K562 (cell line): Measurements from ENCODE around the gene LTBR. TPM values are rescaled to one million over a fixed set of nuclear protein-coding genes. Genes with fewer than 3 reads are reported as not detected.

Experiments used
- BRD4 ChIP-seq: fragments of 200-600 bp; sonication (generic); IDR thresholded peaks from 2 replicates; pipeline ENCODE4 v1.6.1; 2017; ENCODE audit warnings: inconsistent platforms
- CC2D1A ChIP-seq: fragments of 450-650 bp; IDR thresholded peaks from 2 replicates; pipeline ENCODE4 v1.6.1; 2017; ENCODE audit warnings: mild to moderate bottlenecking
- CTCFL ChIP-seq: IDR thresholded peaks from 2 replicates; pipeline ENCODE4 v1.6.1; 2011; ENCODE audit warnings: borderline replicate concordance, low read depth, mild to moderate bottlenecking, moderate library complexity, low read length; ENCODE audit not compliant: insufficient read depth, poor library complexity, severe bottlenecking
- GABPA ChIP-seq: fragments of 200-800 bp; sonication (Bioruptor generic); conservative IDR thresholded peaks from 2 replicates; pipeline ENCODE4 v1.6.1; 2016; ENCODE audit warnings: low read depth, missing genetic modification characterization, missing compliant biosample characterization
- GABPB1 ChIP-seq: sonication (generic); formaldehyde crosslinking; IDR thresholded peaks from 2 replicates; pipeline ENCODE4 v1.8.0; 2022; ENCODE audit warnings: mild to moderate bottlenecking, missing genetic modification reagents
- PTBP1 ChIP-seq: fragments of 200-400 bp; formaldehyde crosslinking; IDR thresholded peaks from 2 replicates; pipeline ENCODE4 v1.6.1; 2017; ENCODE audit warnings: low read depth, low read length
- REST ChIP-seq, 2 experiments: fragments of 450-650 bp; formaldehyde crosslinking in 1 of 2; IDR thresholded peaks; 2 replicates each; pipeline versions ENCODE4 v1.4.0 to v1.6.1; 2014 to 2020; ENCODE audit warnings: mild to moderate bottlenecking in 2 of 2, borderline replicate concordance in 1 of 2, low read depth in 1 of 2
- SAP30 ChIP-seq: fragments of 200-600 bp; sonication (generic); IDR thresholded peaks from 2 replicates; pipeline ENCODE4 v1.6.1; 2012; ENCODE audit warnings: borderline replicate concordance, low read depth, mild to moderate bottlenecking, moderate library complexity, low read length, control low read depth, inconsistent platforms; ENCODE audit not compliant: insufficient read depth, poor library complexity, severe bottlenecking
- TBP ChIP-seq: optimal IDR thresholded peaks from 2 replicates; pipeline ENCODE3; 2011; ENCODE audit warnings: low read depth, low read length, improper control_type of control experiment
- ZFX ChIP-seq: sonication (generic); formaldehyde crosslinking; IDR thresholded peaks from 2 replicates; pipeline ENCODE4 v1.8.0; 2022; ENCODE audit warnings: mild to moderate bottlenecking, missing genetic modification reagents, moderate library complexity
- ZNF431 ChIP-seq: sonication (generic); formaldehyde crosslinking; IDR thresholded peaks from 2 replicates; pipeline ENCODE4 v1.8.0; 2022; ENCODE audit warnings: mild to moderate bottlenecking, missing genetic modification reagents
- ZNF592 ChIP-seq: fragments of 450-650 bp; IDR thresholded peaks from 2 replicates; pipeline ENCODE4 v1.6.1; 2017; ENCODE audit warnings: antibody characterized with exemption, mild to moderate bottlenecking
- polyA plus RNA-seq, 8 experiments: library from polyadenylated mRNA; depleted of rRNA in 4 of 8; stranded (reverse) in 5 of 8; unstranded in 3 of 8; fragments of >200 nt; fragmentation: Nextera tagmentation in 2 of 8; fragmentation: Illumina TruSeq in 1 of 8; extraction: Ambion mirVana in 2 of 8; extraction: Trizol in 1 of 8; gene quantifications; 2 replicates each; pipeline versions ENCODE4 v1.2.1 to v1.2.3, GENCODE V29; 2011 to 2014; ENCODE audit warnings: inconsistent platforms in 1 of 8, missing spikeins in 1 of 8
- total RNA-seq, 7 experiments: library from RNA; depleted of rRNA in 6 of 7; stranded (reverse); fragments of >200 nt in 6 of 7; fragmentation: Illumina TruSeq in 2 of 7; extraction: Trizol in 2 of 7; gene quantifications; 2 replicates each; pipeline versions ENCODE4 v1.2.1 to v1.2.3, GENCODE V29; 2011 to 2021; ENCODE audit warnings: low replicate concordance in 1 of 7

Gene LTBR
- total and polyA plus RNA-seq, 9 of the 15 experiments (the other 6 are each of a cell fraction or from before 2014, with no cell fraction given), result 0.96 to 69.0 (median 35.3) TPM

- peak; percentile 73 for TF ChIP-seq REST (IDR thresholded peaks at IDR 0.05; ENCODE audit: borderline replicate concordance)
- TF ChIP-seq REST (CRISPR knock-in tag; IDR thresholded peaks at IDR 0.05; ENCODE audit: low read depth), result no peak
- TF ChIP-seq CTCFL, result peak; percentile 25
- peak; percentile 39 for TF ChIP-seq TBP
- 0 out of 2 replicates have a peak, but pooled peaks have one; percentile 35 for TF ChIP-seq ZFX (CRISPR knock-in tag)
- TF ChIP-seq CC2D1A, result peak; percentile 17; the same call in 1 of the 2 replicates
- TF ChIP-seq GABPB1 (CRISPR knock-in tag), result peak; percentile 87
- TF ChIP-seq PTBP1, result no peak
- peak; percentile 68 for TF ChIP-seq GABPA (tag)
- 0 out of 2 replicates have a peak, but pooled peaks have one; percentile 46 for TF ChIP-seq BRD4
- no peak for TF ChIP-seq ZNF431 (CRISPR knock-in tag)
- TF ChIP-seq ZNF592, result peak; percentile 79
- TF ChIP-seq SAP30, result peak; percentile 58
These were observed 48.4 kb upstream of the LTBR start (continued) for GRCh38 chr12:6335451-6336078.
